ENCODE measurements around the gene GET4. TPM values are rescaled to one million over a fixed set of nuclear protein-coding genes. Genes with fewer than 3 reads are reported as not detected.

Gene GET4
- total RNA-seq, 1 experiment from 2014 or later = 130 TPM

DNA sequence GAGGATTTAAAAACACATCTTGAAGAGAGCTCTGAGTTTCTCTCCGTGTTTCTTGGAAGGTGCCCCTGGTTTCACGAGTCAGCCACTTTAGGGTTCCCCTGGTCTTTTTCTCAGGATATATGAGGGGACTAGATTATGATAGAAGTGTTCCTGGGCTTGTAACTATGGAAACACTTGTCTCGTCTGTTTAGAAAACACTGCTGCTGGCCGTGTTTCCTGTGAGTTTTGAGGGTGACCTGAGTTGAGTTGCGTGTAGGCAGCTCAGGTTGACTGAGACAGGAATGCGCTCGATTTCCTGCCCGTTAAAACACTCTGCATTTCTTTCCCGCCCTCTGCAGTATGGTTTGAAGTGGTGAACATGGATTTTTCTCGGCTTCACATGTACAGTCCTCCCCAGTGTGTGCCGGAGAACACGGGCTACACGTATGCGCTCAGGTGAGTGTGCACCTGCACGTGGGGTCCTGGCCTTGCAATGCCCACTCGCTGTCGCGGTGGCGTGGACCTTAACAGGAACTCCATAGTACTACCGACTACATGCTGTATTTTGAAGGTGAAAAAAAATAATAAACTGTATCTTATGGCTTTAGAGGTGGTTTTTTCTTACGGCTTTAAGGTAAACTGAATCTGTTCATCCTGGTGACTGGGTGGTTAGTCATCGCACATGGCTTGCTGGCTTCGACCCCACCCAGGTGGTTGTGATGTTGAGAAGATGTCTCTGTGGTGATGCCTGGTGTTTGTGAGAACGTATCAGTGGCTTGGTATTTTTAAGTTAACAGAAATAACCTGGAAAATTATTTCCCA is 44.0 kb upstream of the GET4 start, which contains the start of gene SUN1:
Gene SUN1, plus strand, starts transcription at position 310 of the 801 bp plus-strand sequence. Its CDS starts 49 bp downstream, at position 359.
- Mint-ChIP-seq H3K4me1 (ENCODE audit: low read depth, unreplicated experiment) (peaks cover 23% of the 10 kb centered on the region), H3K27ac (ENCODE audit: unreplicated experiment) (peak within 1 kb of the TSS; percentile 26), H3K9me3 (ENCODE audit: unreplicated experiment) (no peaks in the 10 kb centered on the region), H3K27me3 (ENCODE audit: insufficient read depth, unreplicated experiment) (no peaks in the 10 kb centered on the region), H3K36me3 (ENCODE audit: insufficient read depth, unreplicated experiment) (peaks cover 70% of the 10 kb centered on the region), H3K4me3 (ENCODE audit: unreplicated experiment) (no peak within 1 kb of the TSS)
- TF ChIP-seq, protein P1, sequence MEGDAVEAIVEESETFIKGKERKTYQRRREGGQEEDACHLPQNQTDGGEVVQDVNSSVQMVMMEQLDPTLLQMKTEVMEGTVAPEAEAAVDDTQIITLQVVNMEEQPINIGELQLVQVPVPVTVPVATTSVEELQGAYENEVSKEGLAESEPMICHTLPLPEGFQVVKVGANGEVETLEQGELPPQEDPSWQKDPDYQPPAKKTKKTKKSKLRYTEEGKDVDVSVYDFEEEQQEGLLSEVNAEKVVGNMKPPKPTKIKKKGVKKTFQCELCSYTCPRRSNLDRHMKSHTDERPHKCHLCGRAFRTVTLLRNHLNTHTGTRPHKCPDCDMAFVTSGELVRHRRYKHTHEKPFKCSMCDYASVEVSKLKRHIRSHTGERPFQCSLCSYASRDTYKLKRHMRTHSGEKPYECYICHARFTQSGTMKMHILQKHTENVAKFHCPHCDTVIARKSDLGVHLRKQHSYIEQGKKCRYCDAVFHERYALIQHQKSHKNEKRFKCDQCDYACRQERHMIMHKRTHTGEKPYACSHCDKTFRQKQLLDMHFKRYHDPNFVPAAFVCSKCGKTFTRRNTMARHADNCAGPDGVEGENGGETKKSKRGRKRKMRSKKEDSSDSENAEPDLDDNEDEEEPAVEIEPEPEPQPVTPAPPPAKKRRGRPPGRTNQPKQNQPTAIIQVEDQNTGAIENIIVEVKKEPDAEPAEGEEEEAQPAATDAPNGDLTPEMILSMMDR (IDR thresholded peaks at IDR 0.05; ENCODE audit: insufficient read depth in 1 of 2, low read depth in 1 of 2, low read length in 1 of 2, severe bottlenecking in 1 of 2, unreplicated experiment in 1 of 2) = no peak
- Histone ChIP-seq H3K4me1 (peaks cover 21% of the 10 kb centered on the region), H3K36me3 (ENCODE audit: control insufficient read depth, insufficient read depth, low read length) (peaks cover 5% of the 10 kb centered on the region; the same call in 1 of the 2 replicates), H3K9me3 (no peaks in the 10 kb centered on the region), H3K4me3 (ENCODE audit: low read depth, low read length) (no peak within 1 kb of the TSS), H3K27me3 (replicated peaks; ENCODE audit: control insufficient read depth, insufficient read depth, low read length) (no peaks in the 10 kb centered on the region)
- no TSS peak for BruUV-seq (replicated peaks)
- ChIA-PET POLR2A (no interaction called here), CTCF (interaction anchor here (0.8 to 1.7 kb wide), 2 partner anchors 28 to 42 kb away, joined by 3 to 5 read pairs; no protein-coding TSS in a partner anchor)
- intact Hi-C loops (cut with micrococcal nuclease; ENCODE audit: unreplicated experiment) = no loop called here
- peak in 1 of 2 experiments; percentile 22 for DNase-seq

DNA sequence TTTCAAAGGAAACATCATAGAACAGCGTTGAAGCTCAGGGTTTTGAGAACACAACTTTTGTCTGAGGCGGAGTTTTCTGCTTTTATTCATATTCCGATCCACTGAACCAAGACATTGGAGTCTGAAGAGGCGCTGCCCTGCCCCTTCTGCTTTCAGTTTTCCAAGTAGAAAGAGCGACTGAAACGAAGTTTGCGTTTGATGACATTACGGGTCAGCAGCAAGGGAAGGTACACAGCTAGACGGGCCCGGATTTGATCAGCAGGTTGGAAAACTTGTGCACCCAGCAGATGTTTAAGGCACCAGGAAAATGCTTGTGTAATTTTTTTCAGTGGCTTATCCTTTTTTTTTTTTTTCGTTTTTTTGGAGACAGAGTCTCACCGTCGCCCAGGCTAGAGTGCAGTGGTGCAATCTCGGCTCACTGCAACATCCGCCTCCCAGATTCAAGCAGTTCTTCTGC is 43.4 kb upstream of the GET4 start:
- H3K36me3 Mint-ChIP-seq (ENCODE audit: insufficient read depth, unreplicated experiment) = peaks cover 74% of the 10 kb centered on the region
- H3K27ac Mint-ChIP-seq (ENCODE audit: unreplicated experiment) = peak overlapping the region; percentile 26
- peaks cover 21% of the 10 kb centered on the region for H3K4me1 ChIP-seq
- H3K36me3 ChIP-seq (ENCODE audit: control insufficient read depth, insufficient read depth, low read length) = peaks cover 5% of the 10 kb centered on the region; the same call in 1 of the 2 replicates
- H3K4me3 Mint-ChIP-seq (ENCODE audit: unreplicated experiment) = no peak overlapping the region
- intact Hi-C loops (cut with micrococcal nuclease; ENCODE audit: unreplicated experiment) = no loop called here
- CTCF ChIA-PET = interaction anchor here (1.7 kb wide), 1 partner anchor 41 kb away, joined by 5 read pairs; no protein-coding TSS in a partner anchor
- DNase-seq = no peak
- POLR2A ChIA-PET = no interaction called here
- TF ChIP-seq, protein P1 (IDR thresholded peaks at IDR 0.05; ENCODE audit: insufficient read depth in 1 of 2, low read depth in 1 of 2, low read length in 1 of 2, severe bottlenecking in 1 of 2, unreplicated experiment in 1 of 2) = no peak
- H3K9me3 ChIP-seq = no peaks in the 10 kb centered on the region
- no peak overlapping the region for H3K4me3 ChIP-seq (ENCODE audit: low read depth, low read length)
- BruUV-seq (replicated peaks) = no TSS peak
- H3K9me3 Mint-ChIP-seq (ENCODE audit: unreplicated experiment) = no peaks in the 10 kb centered on the region
- H3K27me3 ChIP-seq (replicated peaks; ENCODE audit: control insufficient read depth, insufficient read depth, low read length) = no peaks in the 10 kb centered on the region
- H3K27me3 Mint-ChIP-seq (ENCODE audit: insufficient read depth, unreplicated experiment) = no peaks in the 10 kb centered on the region
- peaks cover 23% of the 10 kb centered on the region for H3K4me1 Mint-ChIP-seq (ENCODE audit: low read depth, unreplicated experiment)

DNA sequence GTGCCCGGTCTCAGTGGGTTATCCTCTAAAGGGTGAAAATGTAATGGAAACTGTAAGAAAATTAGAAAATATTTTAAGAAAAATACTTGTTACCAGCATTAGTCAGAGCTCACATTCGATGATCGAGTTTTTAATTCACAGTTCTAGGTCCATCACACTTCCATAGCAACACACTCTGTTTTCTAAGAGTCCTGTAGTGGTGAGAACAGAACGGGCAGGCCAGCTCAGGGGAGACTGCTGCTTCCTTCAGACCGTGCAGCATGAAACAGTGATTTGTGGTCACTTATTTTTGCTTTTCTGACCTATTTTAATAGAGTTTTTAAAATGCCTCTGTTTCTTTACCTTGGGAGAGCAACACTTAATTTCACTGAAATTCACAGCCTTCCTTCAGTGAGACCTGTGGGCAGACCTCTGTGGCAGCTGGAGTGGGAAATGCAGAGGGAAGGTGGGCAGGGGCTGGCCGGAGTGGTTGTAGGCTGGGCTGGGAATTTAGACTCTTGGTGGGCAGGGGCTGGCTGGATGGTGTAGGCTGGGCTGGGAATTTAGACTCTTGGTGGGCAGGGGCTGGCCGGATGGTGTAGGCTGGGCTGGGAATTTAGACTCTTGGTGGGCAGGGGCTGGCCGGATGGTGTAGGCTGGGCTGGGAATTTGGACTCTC is 42.6 kb upstream of the GET4 start:
- peaks cover 23% of the 10 kb centered on the region for H3K4me1 Mint-ChIP-seq (ENCODE audit: low read depth, unreplicated experiment)
- CTCF ChIA-PET = no interaction called here
- intact Hi-C loops (cut with micrococcal nuclease; ENCODE audit: unreplicated experiment) = no loop called here

More for the DNA sequence above, 42.6 kb upstream of the GET4 start:
- Histone ChIP-seq H3K4me3 (ENCODE audit: low read depth, low read length) (no peak overlapping the region), H3K4me1 (peaks cover 21% of the 10 kb centered on the region), H3K27me3 (replicated peaks; ENCODE audit: control insufficient read depth, insufficient read depth, low read length) (no peaks in the 10 kb centered on the region), H3K9me3 (no peaks in the 10 kb centered on the region), H3K36me3 (ENCODE audit: control insufficient read depth, insufficient read depth, low read length) (peaks cover 5% of the 10 kb centered on the region; the same call in 1 of the 2 replicates)
- no peak for DNase-seq
- H3K27ac Mint-ChIP-seq (ENCODE audit: unreplicated experiment) = no peak overlapping the region
- H3K9me3 Mint-ChIP-seq (ENCODE audit: unreplicated experiment) = no peaks in the 10 kb centered on the region
- TF ChIP-seq, protein P1 (IDR thresholded peaks at IDR 0.05; ENCODE audit: insufficient read depth in 1 of 2, low read depth in 1 of 2, low read length in 1 of 2, severe bottlenecking in 1 of 2, unreplicated experiment in 1 of 2) = no peak
- no TSS peak for BruUV-seq (replicated peaks)
- POLR2A ChIA-PET = no interaction called here
- no peaks in the 10 kb centered on the region for H3K27me3 Mint-ChIP-seq (ENCODE audit: insufficient read depth, unreplicated experiment)
- H3K36me3 Mint-ChIP-seq (ENCODE audit: insufficient read depth, unreplicated experiment) = peaks cover 73% of the 10 kb centered on the region
- no peak overlapping the region for H3K4me3 Mint-ChIP-seq (ENCODE audit: unreplicated experiment)
